IMR-90 (cell line): ENCODE data around the gene USP12. TPM values are rescaled to one million over a fixed set of nuclear protein-coding genes. Genes with fewer than 3 reads are reported as not detected.

Source experiments
- ATAC-seq: fragments of 200-7000 bp; cut with Tn5 transposase; 2 replicates; pipeline ENCODE4 v1.9.1; 2020; ENCODE audit warnings: low read depth, mild to moderate bottlenecking, moderate library complexity
- BruUV-seq: library from RNA; stranded (reverse); fragments of 400-500 nt; replicated peaks from 2 replicates; lab custom pipeline; 2021; lab: Mats Ljungman, UMichigan
- CTCF ChIA-PET: fragments of 300-600 bp; formaldehyde crosslinking; extraction: SDS; loops from one replicate; lab custom pipeline; 2021; ENCODE audit warnings: antibody characterized with exemption; lab: Yijun Ruan, JAX
- POLR2A ChIA-PET: fragments of 300-600 bp; sonication (Branson Sonifier 250); formaldehyde crosslinking; loops from one replicate; lab custom pipeline; 2022; ENCODE audit warnings: antibody characterized with exemption; ENCODE audit not compliant: unreplicated experiment; lab: Charles Lee
- DNase-seq: peaks from one replicate; pipeline ENCODE4 v3.0.0; 2013
- H2AFZ ChIP-seq: replicated peaks from 2 replicates; pipeline ENCODE3; 2013; ENCODE audit warnings: low read length, mild to moderate bottlenecking; ENCODE audit not compliant: poor library complexity
- H2AK5ac ChIP-seq: 2 replicates; pipeline ENCODE4 v1.6.1; 2013; ENCODE audit warnings: low read depth, low read length, inconsistent platforms
- H2AK9ac ChIP-seq: replicated peaks from 2 replicates; pipeline ENCODE3; 2013; ENCODE audit warnings: mild to moderate bottlenecking, low read depth, low read length, moderate library complexity; ENCODE audit not compliant: poor library complexity
- H2BK120ac ChIP-seq: 2 replicates; pipeline ENCODE4 v1.6.1; 2013; ENCODE audit warnings: low read depth, low read length, inconsistent platforms
- H2BK15ac ChIP-seq: 3 replicates; pipeline ENCODE4 v1.6.1; 2013; ENCODE audit warnings: low read depth, low read length, inconsistent platforms
- H2BK20ac ChIP-seq: 2 replicates; pipeline ENCODE4 v1.6.1; 2013; ENCODE audit warnings: low read depth, mild to moderate bottlenecking, inconsistent platforms, low read length, moderate library complexity
- H2BK5ac ChIP-seq: 2 replicates; pipeline ENCODE4 v1.6.1; 2013; ENCODE audit warnings: mild to moderate bottlenecking, low read depth, low read length, inconsistent platforms; ENCODE audit not compliant: poor library complexity, severe bottlenecking
- H3K14ac ChIP-seq: replicated peaks from 2 replicates; pipeline ENCODE4 v1.6.1; 2013; ENCODE audit warnings: low read depth, low read length, inconsistent platforms
- H3K18ac ChIP-seq: 2 replicates; pipeline ENCODE4 v1.6.1; 2013; ENCODE audit warnings: low read depth, low read length, control low read depth
- H3K23ac ChIP-seq: 2 replicates; pipeline ENCODE4 v1.6.1; 2013; ENCODE audit warnings: low read depth, low read length, inconsistent platforms
- H3K27ac ChIP-seq: 2 replicates; pipeline ENCODE4 v1.5.1; 2013; ENCODE audit warnings: mild to moderate bottlenecking, control low read depth, low read length; ENCODE audit not compliant: insufficient read depth
- H3K27me3 ChIP-seq: 2 replicates; pipeline ENCODE4 v1.6.1; 2013; ENCODE audit warnings: low read length; ENCODE audit not compliant: control insufficient read depth, insufficient read depth
- H3K36me3 ChIP-seq: 2 replicates; pipeline ENCODE4 v1.6.1; 2013; ENCODE audit warnings: low read length, mixed read lengths; ENCODE audit not compliant: control insufficient read depth, insufficient read depth
- H3K4ac ChIP-seq: 2 replicates; pipeline ENCODE4 v1.6.1; 2013; ENCODE audit warnings: low read depth, low read length, inconsistent platforms
- H3K4me1 ChIP-seq: 2 replicates; pipeline ENCODE4 v1.6.1; 2013; ENCODE audit warnings: low read length, mixed read lengths; ENCODE audit not compliant: control insufficient read depth, insufficient read depth
- H3K4me2 ChIP-seq: 2 replicates; pipeline ENCODE4 v1.6.1; 2013; ENCODE audit warnings: low read depth, mild to moderate bottlenecking, control low read depth, low read length, moderate library complexity
- H3K4me3 ChIP-seq: 2 replicates; pipeline ENCODE4 v1.5.1; 2013; ENCODE audit warnings: low read depth, mild to moderate bottlenecking, control low read depth, low read length, moderate library complexity; ENCODE audit not compliant: insufficient read depth
- H3K56ac ChIP-seq: 2 replicates; pipeline ENCODE4 v1.6.1; 2013; ENCODE audit warnings: low read length, inconsistent platforms; ENCODE audit not compliant: insufficient read depth; ENCODE audit errors: extremely low read depth
- H3K79me1 ChIP-seq, 2 experiments: 2 replicates each; pipeline ENCODE4 v1.6.1; 2013; ENCODE audit warnings: low read length in 2 of 2, inconsistent platforms in 1 of 2, low read depth in 1 of 2
- H3K9ac ChIP-seq: 2 replicates; pipeline ENCODE4 v1.6.1; 2013; ENCODE audit warnings: low read depth, low read length, control low read depth
- H3K9me1 ChIP-seq: 2 replicates; pipeline ENCODE4 v1.6.1; 2013; ENCODE audit warnings: low read length, inconsistent platforms; ENCODE audit not compliant: insufficient read depth
- H3K9me3 ChIP-seq: 2 replicates; pipeline ENCODE4 v1.6.1; 2013; ENCODE audit warnings: low read length; ENCODE audit not compliant: control insufficient read depth, insufficient read depth
- H4K20me1 ChIP-seq: 2 replicates; pipeline ENCODE4 v1.6.1; 2013; ENCODE audit warnings: low read length, inconsistent platforms; ENCODE audit not compliant: insufficient read depth
- H4K5ac ChIP-seq: 2 replicates; pipeline ENCODE4 v1.6.1; 2013; ENCODE audit warnings: mild to moderate bottlenecking, low read depth, low read length, control low read depth
- H4K8ac ChIP-seq, 2 experiments: 2 replicates each; pipeline ENCODE4 v1.6.1; 2013; ENCODE audit warnings: low read depth in 2 of 2, low read length in 2 of 2, control low read depth in 1 of 2, inconsistent platforms in 1 of 2
- H4K91ac ChIP-seq: 2 replicates; pipeline ENCODE4 v1.6.1; 2013; ENCODE audit warnings: low read depth, low read length, inconsistent platforms; ENCODE audit not compliant: insufficient read depth
- BHLHE40 ChIP-seq: fragments of 150-350 bp; IDR thresholded peaks from 2 replicates; pipeline ENCODE4 v1.6.1; 2016; ENCODE audit warnings: mild to moderate bottlenecking, low read depth, low read length
- CEBPB ChIP-seq: IDR thresholded peaks from 2 replicates; pipeline ENCODE4 v1.6.1; 2012; ENCODE audit warnings: low read depth, low read length, improper control_type of control experiment
- CHD1 ChIP-seq: IDR thresholded peaks from 2 replicates; pipeline ENCODE4 v1.6.1; 2012; ENCODE audit warnings: low read depth, low read length, improper control_type of control experiment
- CTCF ChIP-seq: conservative IDR thresholded peaks from 2 replicates; pipeline ENCODE4 v1.5.1; 2012; ENCODE audit warnings: mild to moderate bottlenecking, low read depth, low read length, improper control_type of control experiment
- ELK1 ChIP-seq: fragments of 150-350 bp; IDR thresholded peaks from 2 replicates; pipeline ENCODE4 v1.6.1; 2016; ENCODE audit warnings: low read depth, mild to moderate bottlenecking, low read length, moderate library complexity, borderline replicate concordance
- FOS ChIP-seq: fragments of 150-350 bp; IDR thresholded peaks from 2 replicates; pipeline ENCODE4 v1.6.1; 2016; ENCODE audit warnings: low read depth, low read length
- MAFK ChIP-seq: IDR thresholded peaks from 2 replicates; pipeline ENCODE4 v1.6.1; 2012; ENCODE audit warnings: low read depth, low read length, improper control_type of control experiment
- MAZ ChIP-seq: IDR thresholded peaks from 2 replicates; pipeline ENCODE4 v1.6.1; 2012; ENCODE audit warnings: low read depth, mild to moderate bottlenecking, low read length, improper control_type of control experiment, moderate library complexity, borderline replicate concordance
- MXI1 ChIP-seq: IDR thresholded peaks from 2 replicates; pipeline ENCODE4 v1.6.1; 2012; ENCODE audit warnings: low read depth, mild to moderate bottlenecking, low read length, moderate library complexity, borderline replicate concordance
- NFE2L2 ChIP-seq: fragments of 150-350 bp; IDR thresholded peaks from 2 replicates; pipeline ENCODE4 v1.6.1; 2016; ENCODE audit warnings: low read depth, mild to moderate bottlenecking, low read length
- POLR2A ChIP-seq: IDR thresholded peaks from 2 replicates; pipeline ENCODE4 v1.6.1; 2012; ENCODE audit warnings: mild to moderate bottlenecking, low read depth, low read length
- RAD21 ChIP-seq: IDR thresholded peaks from 2 replicates; pipeline ENCODE4 v1.6.1; 2012; ENCODE audit warnings: low read length, improper control_type of control experiment
- RCOR1 ChIP-seq: IDR thresholded peaks from 2 replicates; pipeline ENCODE4 v1.6.1; 2012; ENCODE audit warnings: mild to moderate bottlenecking, low read length, improper control_type of control experiment; ENCODE audit not compliant: insufficient replicate concordance
- RFX5 ChIP-seq: IDR thresholded peaks from 2 replicates; pipeline ENCODE4 v1.8.0; 2012; ENCODE audit warnings: low read depth, mild to moderate bottlenecking, low read length, moderate library complexity
- SMC3 ChIP-seq: fragments of 150-350 bp; IDR thresholded peaks from 2 replicates; pipeline ENCODE4 v1.6.1; 2016; ENCODE audit warnings: low read depth, mild to moderate bottlenecking, antibody characterized with exemption, low read length, moderate library complexity
- USF2 ChIP-seq: fragments of 150-350 bp; IDR thresholded peaks from 2 replicates; pipeline ENCODE4 v1.6.1; 2017; ENCODE audit warnings: mild to moderate bottlenecking, antibody characterized with exemption, low read length, low read depth
- WGBS, 2 experiments: methylation state at CpG; one replicate each; pipeline versions ENCODE4 v1.1.5 to v1.1.7; 2013; ENCODE audit warnings: missing lambda C conversion rate in 2 of 2; ENCODE audit not compliant: insufficient read length in 1 of 2; ENCODE audit errors: extremely low coverage in 2 of 2; 5-methylcytosine and 5-hydroxymethylcytosine counted together
- dilution Hi-C: fragments of 300-500 bp; cut with HindIII; formaldehyde crosslinking; loops from one replicate; pipeline ENCODE4 v1.14.3; 2018; ENCODE audit warnings: low sequenced_read_pairs; ENCODE audit not compliant: unreplicated experiment
- in situ Hi-C: fragments of 300-500 bp; cut with MboI; formaldehyde crosslinking; loops from 3 replicates; pipeline ENCODE4 v1.14.3; 2019; ENCODE audit warnings: low sequenced_read_pairs, inconsistent platforms, mixed read lengths
- intact Hi-C: fragments of 100-400 bp; cut with micrococcal nuclease; formaldehyde crosslinking; loops from 2 replicates; pipeline ENCODE4 v1.10.0; 2022
- polyA plus RNA-seq, 3 experiments: library from polyadenylated mRNA; depleted of rRNA; stranded (reverse); fragments of >200 nt; gene quantifications; 2 replicates each; pipeline ENCODE4 v1.2.3, GENCODE V29; 2012; ENCODE audit warnings: low replicate concordance in 1 of 3
- total RNA-seq: library from RNA; depleted of rRNA; stranded (reverse); fragments of >200 nt; gene quantifications from 2 replicates; pipeline ENCODE4 v1.2.3, GENCODE V29; 2012

USP12 gene
- total and polyA plus RNA-seq, 2 of the 4 experiments (the other 2 are of a cell fraction) = 11.8 to 16.5 TPM

- Histone ChIP-seq H2BK5ac (no peak overlapping the region), H3K27ac (no peak overlapping the region), H2BK20ac (no peak overlapping the region), H4K5ac (no peak overlapping the region), H4K8ac (no peak overlapping the region), H3K23ac (no peak overlapping the region), H2AK9ac (no peak overlapping the region), H3K4me1 (peaks cover 3% of the 10 kb centered on the region; the same call in 1 of the 2 replicates), H4K20me1 (peaks cover 72% of the 10 kb centered on the region), H3K18ac (no peak overlapping the region), H3K9me1 (peaks cover 15% of the 10 kb centered on the region), H4K91ac (no peak overlapping the region), H3K56ac (no peak overlapping the region), H2BK15ac (no peak overlapping the region), H3K9me3 (no peaks in the 10 kb centered on the region), H3K9ac (no peak overlapping the region), H3K27me3 (no peaks in the 10 kb centered on the region), H3K14ac (no peak overlapping the region), H3K36me3 (no peaks in the 10 kb centered on the region; the same call in 1 of the 2 replicates), H3K79me1 (peaks cover 5 to 67% of the 10 kb centered on the region in 2 experiments; a peak in 3 of 4 replicates), H2BK120ac (no peak overlapping the region), H2AFZ (no peak overlapping the region), H3K4ac (no peak overlapping the region), H3K4me3 (no peak overlapping the region), H2AK5ac (no peak overlapping the region), H3K4me2 (no peak overlapping the region)
- intact Hi-C loops = no loop called here
- dilution Hi-C loops = no loop called here
- DNase-seq (no peak), ATAC-seq (no peak)
- in situ Hi-C loops = no loop called here
- POLR2A ChIA-PET = no interaction called here
- no CpG with 5 or more reads among the region's 2 CpGs for WGBS, 2 experiments
- CTCF ChIA-PET = interaction anchor here (1.4 kb wide), 1 partner anchor 9 kb away, joined by 3 read pairs; no protein-coding TSS in a partner anchor
- BruUV-seq = no TSS peak
- TF ChIP-seq RCOR1 = no peak
- TF ChIP-seq BHLHE40 = no peak
- TF ChIP-seq ELK1 = no peak
- TF ChIP-seq CEBPB = no peak
- TF ChIP-seq USF2 = no peak
- no peak for TF ChIP-seq MXI1
- TF ChIP-seq MAFK = no peak
- no peak for TF ChIP-seq POLR2A
- TF ChIP-seq SMC3 = no peak
- TF ChIP-seq CTCF = no peak
- TF ChIP-seq MAZ = no peak
- no peak for TF ChIP-seq RFX5
- TF ChIP-seq FOS = no peak
- TF ChIP-seq NFE2L2 = no peak
- no peak for TF ChIP-seq RAD21
- no peak for TF ChIP-seq CHD1
These were observed 10.2 kb downstream of the USP12 start for GRCh38 chr13:27161423-27161822.
